Stimulated activated CD8-positive, alpha-beta memory T cell treated with anti-CD3 and anti-CD28 coated beads, Interleukin-15, amount 100 ng/mL, for 1 hour (primary cell): ENCODE measurements around the gene UGT1A8.
"Not testable (repeated sequence)": the region's sequence is repeated elsewhere in the genome, so short reads cannot be mapped to it uniquely, and the experiment has no call there.

Experiments
- DNase-seq: peaks from one replicate; pipeline ENCODE4 v3.0.0-alpha.2; 2020; ENCODE audit warnings: low read depth

Gene UGT1A8

GRCh38 chr2:233718552-233718951 is 101.1 kb downstream of the UGT1A8 start, which contains the start of gene UGT1A4:
TSS of gene UGT1A4 (plus strand) at chr2:233718736. CDS start at chr2:233718821, 85 bp downstream.
- no peak for DNase-seq

- DNase-seq: no peak
These were observed 111.4 kb downstream of the UGT1A8 start, which contains the start of gene UGT1A3 for GRCh38 chr2:233728723-233729301. TSS of gene UGT1A3 (plus strand) at chr2:233729042. CDS start at chr2:233729127, 85 bp downstream.

GRCh38 chr2:233736868-233737653 is 119.6 kb downstream of the UGT1A8 start:
- not testable (repeated sequence) for DNase-seq

- DNase-seq: no peak
These were observed 123.4 kb downstream of the UGT1A8 start for GRCh38 chr2:233740870-233741269.

- DNase-seq: no peak
These were observed 126.2 kb downstream of the UGT1A8 start for GRCh38 chr2:233743464-233744259.

- DNase-seq: no peak
These were observed 127.8 kb downstream of the UGT1A8 start for GRCh38 chr2:233745073-233745755.

- DNase-seq: not testable (repeated sequence)
These were observed 128.4 kb downstream of the UGT1A8 start for GRCh38 chr2:233745838-233746237.

- no peak for DNase-seq
These were observed 129.2 kb downstream of the UGT1A8 start for GRCh38 chr2:233746475-233747282.

- no peak for DNase-seq
These were observed 129.8 kb downstream of the UGT1A8 start for GRCh38 chr2:233747283-233747544.

- DNase-seq: not testable (repeated sequence)
These were observed 133.3 kb downstream of the UGT1A8 start for GRCh38 chr2:233750689-233751088.

GRCh38 chr2:233751212-233752009 is 134.0 kb downstream of the UGT1A8 start:
- not testable (repeated sequence) for DNase-seq

GRCh38 chr2:233754872-233755611 is 137.6 kb downstream of the UGT1A8 start:
- DNase-seq: no peak

GRCh38 chr2:233756429-233757081 is 139.1 kb downstream of the UGT1A8 start:
- DNase-seq: no peak

GRCh38 chr2:233758141-233758540 is 140.7 kb downstream of the UGT1A8 start:
- no peak for DNase-seq

GRCh38 chr2:233758849-233759248 is 141.4 kb downstream of the UGT1A8 start:
- no peak for DNase-seq

- DNase-seq: no peak
These were observed 142.6 kb downstream of the UGT1A8 start, which contains the start of gene UGT1A1 for GRCh38 chr2:233760043-233760442. TSS of gene UGT1A1 (plus strand) at chr2:233760270. CDS start at chr2:233760288, 18 bp downstream.

GRCh38 chr2:233761040-233761769 is 143.8 kb downstream of the UGT1A8 start:
- DNase-seq: no peak

GRCh38 chr2:233764264-233764663 is 146.8 kb downstream of the UGT1A8 start:
- no peak for DNase-seq
